Measurements from ENCODE around the gene ELOB.

The ELOB gene

GRCh38 chr16:2809149-2809760 lies 32.2 kb upstream of the ELOB start:
- no peak for DNase-seq

DNA sequence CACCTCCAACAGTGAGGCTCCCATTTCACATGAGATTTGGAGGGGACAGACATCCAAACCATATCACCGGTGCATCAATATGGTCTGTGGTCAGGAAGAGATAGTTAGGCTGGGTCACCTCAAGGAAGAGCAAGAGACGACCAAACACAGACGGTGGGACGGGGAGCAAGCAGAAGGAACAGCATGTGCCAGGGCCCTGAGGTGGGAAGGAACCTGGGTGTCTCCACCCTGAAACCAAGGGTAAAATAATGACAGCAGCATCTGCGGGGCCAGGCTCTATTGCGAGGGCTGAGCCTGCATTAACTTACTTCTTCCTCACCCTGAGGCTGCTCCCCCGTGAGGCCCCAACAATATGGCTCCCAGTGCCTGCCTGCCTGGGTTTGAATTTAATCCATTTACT lies 31.1 kb upstream of the ELOB start:
- no peak for DNase-seq

DNA sequence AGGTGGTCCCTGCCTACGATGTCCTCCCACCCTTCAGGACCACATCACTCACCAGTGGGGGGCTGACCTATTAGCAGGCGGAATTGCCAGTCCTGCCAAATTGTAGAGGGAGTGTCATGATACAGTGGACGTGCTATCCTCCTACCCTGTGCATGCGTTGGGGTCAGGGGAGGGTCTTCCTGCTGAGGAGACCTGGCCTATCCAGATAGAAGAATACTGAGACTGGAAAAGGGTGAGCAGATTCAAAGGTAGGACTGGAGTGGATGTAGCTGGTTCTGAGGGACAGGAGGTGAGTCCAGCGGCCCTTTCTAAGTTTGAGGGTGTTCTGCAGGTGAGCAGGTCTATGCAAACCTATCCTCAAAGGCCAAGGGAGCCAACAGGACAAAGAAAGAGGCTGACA lies 29.2 kb upstream of the ELOB start:
- no peak for DNase-seq

GRCh38 chr16:2804728-2805127 lies 27.6 kb upstream of the ELOB start:
- DNase-seq, result no peak

DNA sequence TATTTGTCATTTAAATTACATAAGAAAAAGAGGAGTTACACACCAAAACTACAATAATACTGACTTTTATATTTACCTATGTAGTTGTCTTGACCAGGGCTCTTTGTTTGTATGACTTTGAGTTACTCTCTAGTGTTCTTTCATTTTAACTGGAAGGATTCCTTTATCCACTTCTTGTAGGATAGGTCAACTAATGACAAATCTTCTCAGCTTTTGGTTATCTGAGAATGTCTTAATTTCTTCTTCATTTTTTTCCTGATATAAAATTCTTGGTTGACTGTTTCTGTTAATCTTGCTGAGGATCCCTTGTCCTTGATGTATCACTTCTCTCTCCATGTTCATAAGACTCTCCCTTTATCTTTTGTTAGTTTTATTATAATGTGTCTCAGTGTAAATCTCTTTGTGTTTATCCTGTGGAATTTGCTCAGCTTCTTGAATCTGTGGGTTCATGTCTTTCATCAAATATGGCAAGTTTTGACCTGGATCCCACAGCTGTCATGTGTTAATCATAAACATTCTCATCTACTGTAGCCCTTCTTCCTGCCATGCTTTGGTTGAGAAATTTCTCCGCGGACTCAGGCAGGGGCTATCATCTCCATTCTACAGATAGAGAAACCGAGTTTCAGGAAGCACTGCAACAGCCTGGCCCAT lies 26.6 kb upstream of the ELOB start:
- DNase-seq, result no peak

- no peak for DNase-seq
Observed at GRCh38 chr16:2799859-2800226, 22.8 kb upstream of the ELOB start.

GRCh38 chr16:2799205-2799858 lies 22.3 kb upstream of the ELOB start:
- DNase-seq, result no peak

- DNase-seq, result no peak
Observed at GRCh38 chr16:2798723-2799204, 21.7 kb upstream of the ELOB start.

GRCh38 chr16:2795395-2796143 lies 18.5 kb upstream of the ELOB start:
- no peak for DNase-seq

DNA sequence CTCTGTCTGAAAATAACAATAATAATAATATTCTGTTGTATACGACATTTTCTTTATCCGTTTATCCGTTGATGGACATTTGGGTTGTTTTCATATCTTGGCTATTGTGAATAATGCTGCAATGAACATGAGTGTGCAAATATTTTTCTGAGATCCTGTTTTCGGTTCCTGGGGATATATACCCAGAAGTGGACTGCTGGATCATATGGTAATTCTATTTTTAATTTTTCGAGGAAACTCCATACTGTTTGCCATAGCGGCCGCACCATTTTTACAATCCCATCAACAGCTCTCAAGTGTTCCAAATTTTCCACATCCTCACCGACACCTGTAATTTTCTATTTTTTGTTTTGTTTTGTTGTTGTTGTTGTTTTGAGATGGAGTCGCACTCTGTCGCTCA lies 15.9 kb upstream of the ELOB start:
- no peak for DNase-seq

- no peak for DNase-seq
Observed at GRCh38 chr16:2791174-2791573, 14.1 kb upstream of the ELOB start.

- DNase-seq, result no peak
Observed at GRCh38 chr16:2790631-2791030, 13.6 kb upstream of the ELOB start.

DNA sequence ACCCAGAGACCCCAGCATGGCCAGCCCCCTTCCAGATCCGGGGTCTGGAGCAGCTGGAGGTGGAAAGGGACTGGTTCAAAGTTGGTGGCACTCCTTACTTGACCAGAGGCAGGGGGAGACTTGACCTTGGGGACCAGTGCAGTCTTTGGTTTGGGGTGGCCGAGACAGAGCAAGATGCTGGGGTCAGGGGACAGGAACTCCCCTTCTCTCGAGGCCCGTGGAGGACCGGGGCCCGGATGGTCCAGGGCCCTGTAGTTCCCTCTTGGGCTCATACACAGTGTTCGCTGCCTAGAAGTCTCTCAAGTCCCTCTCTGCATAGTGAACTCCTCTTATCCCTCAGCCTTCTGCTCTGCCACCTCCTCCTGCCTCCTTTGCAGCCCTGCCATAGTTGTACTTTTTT lies 10.9 kb upstream of the ELOB start:
- no peak for DNase-seq

GRCh38 chr16:2787406-2787805 lies 10.3 kb upstream of the ELOB start, which contains the start of gene PRSS33:
TSS of gene PRSS33 (minus strand) at chr16:2787560. CDS start at chr16:2786547, 1,013 bp downstream.
- DNase-seq, result no peak

DNA sequence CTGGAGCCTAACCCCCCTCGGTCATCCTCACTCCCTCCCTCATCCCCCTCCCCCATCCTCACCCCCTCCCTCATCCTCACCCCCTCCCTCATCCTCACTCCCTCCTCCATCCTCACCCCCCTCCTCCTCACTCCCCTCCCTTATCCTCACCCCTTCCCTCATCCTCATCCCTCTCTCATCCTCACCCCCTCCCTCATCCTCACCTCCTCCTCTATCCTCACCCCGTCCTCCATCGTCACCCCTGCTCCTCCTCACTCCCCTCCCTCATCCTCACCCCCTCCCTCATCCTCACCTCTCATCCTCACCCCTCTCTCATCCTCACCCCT lies 9.7 kb upstream of the ELOB start:
- no peak for DNase-seq

DNA sequence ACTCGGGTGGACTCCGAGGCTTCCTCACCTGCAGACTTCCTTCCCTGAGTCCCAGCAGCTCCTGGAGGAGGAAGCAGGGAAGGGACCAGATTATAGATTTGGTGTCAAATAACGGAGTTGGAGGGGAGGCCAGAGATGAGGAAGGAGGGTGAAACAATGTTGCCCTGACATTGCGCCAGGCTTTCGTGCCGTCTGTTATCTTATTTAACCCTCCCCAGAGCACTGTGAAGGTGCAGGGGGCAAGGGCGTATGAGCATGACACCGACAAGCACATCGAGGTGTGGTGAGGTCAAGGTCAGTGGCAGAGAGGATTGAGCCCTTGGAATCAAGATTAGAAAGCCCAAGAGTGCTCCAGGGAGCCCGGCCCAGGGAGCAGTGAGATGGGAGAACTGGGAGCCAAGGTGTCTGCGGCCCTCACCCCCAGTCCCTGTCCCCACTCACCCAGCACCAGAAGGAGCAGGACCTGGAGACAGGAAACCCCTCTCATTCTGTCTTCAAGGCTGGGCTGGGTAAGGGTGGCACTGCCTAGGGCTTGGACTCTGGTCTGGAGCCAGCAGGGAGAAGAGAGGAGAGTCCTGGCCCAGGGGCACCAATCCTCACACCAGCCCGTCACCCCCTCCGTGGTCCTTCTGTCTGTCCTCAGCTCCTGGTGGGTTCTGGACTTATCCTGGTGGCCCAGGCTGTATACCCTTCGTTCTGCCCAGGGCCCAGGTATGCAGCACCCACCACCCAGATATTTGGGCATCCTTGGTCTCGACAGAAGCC lies 9.2 kb upstream of the ELOB start:
- no peak for DNase-seq

- peak; percentile 55 for DNase-seq
Observed at GRCh38 chr16:2785101-2785991, 8.3 kb upstream of the ELOB start.

- no peak for DNase-seq
Observed at GRCh38 chr16:2784358-2785100, 7.4 kb upstream of the ELOB start.

DNA sequence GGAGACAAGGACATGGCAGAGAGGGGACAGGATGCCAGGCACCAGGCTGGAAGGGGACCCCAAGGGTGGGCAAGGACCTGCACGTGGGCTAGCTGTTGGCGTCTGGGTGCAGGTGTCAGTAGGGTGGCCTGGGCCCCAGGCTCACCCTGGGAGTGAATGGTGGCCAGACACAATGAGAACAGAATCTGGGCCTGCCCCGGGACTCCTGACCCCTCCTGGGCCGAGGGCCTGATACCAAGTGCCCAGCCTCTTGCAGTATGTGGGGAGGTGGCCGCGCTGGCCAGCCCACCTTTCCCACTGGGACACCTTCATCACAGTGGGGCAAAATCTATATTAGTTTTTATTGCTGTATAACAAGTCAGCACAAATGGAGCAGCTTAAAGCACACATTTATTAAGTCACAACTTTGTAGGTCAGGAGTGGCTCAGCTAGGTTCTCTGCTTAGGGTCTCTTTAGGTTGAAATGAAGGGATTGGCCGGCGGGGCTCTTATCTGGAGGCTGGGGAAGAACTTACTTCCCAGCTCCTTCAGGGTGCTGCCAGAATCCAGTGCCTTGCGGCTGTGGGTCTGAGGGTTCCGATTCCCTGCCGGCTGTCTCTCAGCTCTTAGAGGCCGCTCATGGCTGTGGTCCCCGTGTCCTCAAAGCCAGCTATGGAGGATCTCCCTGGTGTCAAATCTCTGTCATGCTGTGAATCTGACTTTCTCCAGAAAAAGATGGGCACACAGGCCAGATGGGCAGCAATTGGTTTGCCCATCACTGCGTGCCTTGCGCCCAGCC lies 6.7 kb upstream of the ELOB start:
- no peak for DNase-seq

Measured in CD4-positive, alpha-beta T cell treated with Interleukin-6 for 4 hours (primary cell).